GM21717 (cell line): ENCODE results near the gene SGTA.

ENCODE experiments used
- ATAC-seq: cut with Tn5 transposase; IDR thresholded peaks from one replicate; pipeline ENCODE4 v1.9.1; 2021; ENCODE audit warnings: mild to moderate bottlenecking, moderate library complexity; ENCODE audit not compliant: unreplicated experiment

SGTA gene

DNA sequence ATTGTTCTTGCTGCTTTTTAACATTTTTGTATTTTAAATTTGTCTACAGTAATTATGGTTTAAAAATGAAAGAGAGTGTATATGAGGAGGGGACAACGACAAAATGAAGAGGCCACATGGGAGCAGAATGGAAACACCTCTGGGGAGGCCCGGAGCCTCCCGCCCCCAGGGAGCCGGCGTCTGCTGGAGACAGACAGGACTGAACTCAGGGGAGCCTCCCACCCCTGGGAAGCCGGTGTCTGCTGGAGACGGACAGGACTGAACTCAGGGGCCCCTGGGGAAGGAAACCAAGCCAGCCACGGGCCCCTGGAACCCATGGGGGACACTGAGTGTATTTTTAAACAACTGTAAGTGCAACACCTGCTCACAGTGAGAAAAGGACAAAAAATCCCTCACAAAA lies 26.6 kb downstream of the SGTA start:
- no peak for ATAC-seq

DNA sequence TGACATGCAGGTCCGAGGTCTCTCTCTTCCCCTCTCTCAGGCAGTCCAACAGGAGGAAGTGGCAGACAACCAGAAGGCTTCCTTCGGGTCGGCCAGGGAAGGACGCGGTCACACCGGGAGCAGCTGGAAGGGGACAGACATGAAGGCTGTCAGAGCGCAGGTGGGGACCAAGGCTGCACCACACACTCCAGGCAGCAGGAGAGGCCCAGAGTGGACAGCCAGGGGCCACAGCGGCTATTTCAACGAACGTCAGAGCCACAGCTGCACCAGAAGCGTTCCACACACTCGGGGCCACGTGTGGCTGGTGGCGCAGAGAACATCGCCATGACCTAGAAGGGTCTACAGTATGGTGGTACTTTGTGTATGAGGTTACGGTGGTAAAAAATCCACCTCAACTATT lies 27.3 kb downstream of the SGTA start:
- no peak for ATAC-seq

DNA sequence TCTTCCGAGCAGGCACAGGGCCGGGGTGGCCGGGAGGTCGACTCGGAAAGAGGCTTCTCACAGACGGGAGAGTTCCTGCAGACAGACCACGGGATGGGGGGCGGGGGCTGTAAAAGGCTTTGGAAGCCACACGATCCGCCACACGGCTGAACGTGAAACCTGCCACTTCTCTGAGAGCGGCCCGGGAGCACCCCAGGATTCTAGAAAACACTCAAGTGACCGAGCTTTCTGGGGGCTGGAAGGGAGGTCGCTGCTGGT lies 27.7 kb downstream of the SGTA start:
- no peak for ATAC-seq

DNA sequence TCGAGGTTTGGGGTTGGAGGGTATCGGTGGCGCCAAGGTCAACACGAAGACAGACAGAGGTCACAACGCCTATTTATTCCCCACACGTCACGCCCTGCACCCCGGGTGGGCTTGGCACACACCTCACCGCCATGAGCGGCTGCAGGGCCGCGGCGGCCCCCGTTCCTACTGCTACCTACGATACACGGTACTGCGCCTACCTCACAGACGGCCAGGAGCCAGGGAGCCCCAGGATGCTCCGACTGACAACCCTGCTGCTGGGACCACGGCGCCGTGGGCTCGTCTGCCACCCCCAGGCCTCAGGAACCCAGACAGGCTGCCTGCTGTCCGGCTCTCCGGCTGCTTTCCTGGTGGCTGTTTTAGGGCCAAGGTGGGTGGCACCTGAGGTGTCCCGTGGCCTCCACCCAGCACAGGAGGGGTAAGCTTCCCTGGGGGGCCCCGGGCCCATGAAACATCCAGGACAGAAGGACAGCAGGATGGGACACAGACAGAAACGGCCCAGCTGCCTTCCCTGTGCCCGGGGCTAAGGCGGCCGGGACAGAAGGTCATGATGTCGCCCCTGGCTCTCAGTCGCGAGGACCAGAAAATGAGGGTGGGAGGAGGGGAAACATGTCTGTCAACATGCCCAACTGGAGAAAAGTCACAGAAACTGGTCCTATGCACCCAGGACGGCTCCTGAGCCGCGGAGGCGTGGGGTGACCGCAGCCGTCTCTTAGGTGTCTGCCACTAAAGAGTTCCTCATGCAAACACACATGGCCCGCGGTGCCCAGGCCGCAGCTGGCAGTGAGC lies 28.2 kb downstream of the SGTA start:
- ATAC-seq: no peak

DNA sequence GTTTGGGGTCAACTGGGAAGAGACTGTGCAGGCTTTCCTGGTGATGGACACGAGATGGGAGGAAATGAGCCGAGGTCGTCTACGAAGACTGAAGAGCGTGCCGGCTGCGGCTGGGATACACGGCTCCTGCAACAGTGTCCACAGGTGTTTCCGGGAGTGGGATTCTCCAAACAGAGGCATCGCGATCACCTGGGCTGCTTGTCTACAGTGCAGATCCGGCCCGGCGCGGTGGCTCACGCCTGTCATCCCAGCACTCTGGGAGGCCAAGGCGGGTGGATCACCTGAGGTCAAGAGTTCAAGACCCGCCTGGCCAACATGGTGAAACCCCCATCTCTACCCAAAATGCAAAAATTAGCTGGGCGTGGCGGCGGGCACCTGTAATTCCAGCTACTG lies 31.6 kb downstream of the SGTA start:
- no peak for ATAC-seq

DNA sequence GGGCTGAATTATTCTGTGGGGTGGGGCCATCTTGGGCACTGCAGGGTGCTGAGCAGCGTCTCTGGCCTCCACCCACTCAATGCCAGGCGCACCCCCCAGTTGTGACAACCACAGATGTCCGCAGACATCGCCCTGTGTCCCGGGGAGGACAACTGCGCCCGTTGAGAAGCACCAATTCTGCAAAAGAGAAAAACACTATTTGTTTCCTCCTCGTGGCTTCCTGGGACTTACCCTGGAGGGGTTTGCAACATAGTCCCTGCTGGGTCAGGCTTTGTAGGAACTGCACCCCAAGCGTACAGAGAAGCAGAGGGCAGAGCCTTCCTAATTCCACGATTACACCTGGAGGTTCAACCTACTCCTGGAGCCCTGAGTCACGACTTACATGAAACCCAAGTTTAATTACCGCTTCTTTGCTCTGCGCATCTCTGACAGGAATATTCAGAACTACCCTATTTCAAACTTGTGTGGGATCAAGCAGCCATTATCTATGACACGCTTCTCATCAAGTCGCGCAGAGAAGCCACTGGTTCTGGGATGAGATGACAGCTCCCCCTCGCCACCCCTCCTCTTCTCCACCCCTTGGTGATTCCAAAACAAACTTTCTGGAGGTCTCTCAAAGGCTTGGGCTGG lies 32.1 kb downstream of the SGTA start:
- ATAC-seq: no peak

DNA sequence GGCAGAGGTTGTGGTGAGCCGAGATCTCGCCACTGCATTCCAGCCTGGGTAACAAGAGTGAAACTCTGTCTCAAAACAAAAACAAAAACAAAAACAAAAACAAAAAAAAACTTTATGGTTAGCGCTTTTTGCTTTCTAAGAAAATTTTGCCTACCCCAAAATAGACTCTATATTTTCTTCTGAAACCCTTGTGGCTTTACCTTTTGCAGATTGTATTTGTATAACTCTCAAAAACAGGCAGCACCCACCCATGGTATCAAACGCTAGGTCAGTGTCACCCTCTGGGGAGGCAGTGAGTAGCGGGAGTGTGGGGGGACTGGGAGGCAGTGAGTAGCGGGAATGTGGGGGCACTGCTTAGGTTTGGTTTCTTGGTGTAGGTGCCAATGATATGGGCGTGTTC lies 35.7 kb downstream of the SGTA start:
- ATAC-seq: no peak

DNA sequence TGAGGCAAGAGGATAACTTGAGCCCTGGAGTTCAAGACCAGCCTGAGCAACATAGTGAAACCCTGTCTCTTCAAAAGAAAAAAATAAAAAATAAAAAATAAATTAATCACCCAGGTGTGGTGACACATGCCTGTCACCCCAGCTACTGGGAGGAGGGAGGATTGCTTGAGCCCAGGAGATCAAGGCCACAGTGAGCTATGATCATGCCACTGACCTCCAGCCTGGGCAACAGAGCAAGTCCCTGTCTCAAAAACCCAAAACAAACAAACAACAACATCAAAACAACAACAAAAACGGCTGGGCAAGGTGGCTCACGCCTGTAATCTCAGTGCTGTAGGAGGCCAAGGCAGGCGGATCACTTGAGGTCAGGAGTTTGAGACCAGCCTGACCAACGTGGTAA lies 39.0 kb downstream of the SGTA start:
- ATAC-seq: no peak

DNA sequence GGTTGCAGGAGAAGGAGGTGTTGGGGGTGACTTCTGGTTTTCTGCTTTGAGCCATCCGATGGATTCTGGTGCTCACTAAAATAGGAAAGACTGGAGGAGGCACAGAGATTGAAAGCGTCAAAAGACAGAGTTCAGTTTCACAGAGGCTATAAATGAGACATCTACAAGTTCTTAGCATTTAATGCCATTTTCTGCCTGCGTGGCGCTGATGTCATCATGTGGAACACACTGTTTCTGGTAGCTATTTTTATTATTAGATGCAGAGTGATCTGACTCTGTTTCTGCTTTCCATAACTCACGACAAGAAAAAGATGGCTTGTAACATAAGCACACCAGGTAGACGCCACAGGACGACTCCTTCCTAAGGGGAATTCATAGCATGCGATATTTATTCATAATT lies 40.0 kb downstream of the SGTA start:
- no peak for ATAC-seq

DNA sequence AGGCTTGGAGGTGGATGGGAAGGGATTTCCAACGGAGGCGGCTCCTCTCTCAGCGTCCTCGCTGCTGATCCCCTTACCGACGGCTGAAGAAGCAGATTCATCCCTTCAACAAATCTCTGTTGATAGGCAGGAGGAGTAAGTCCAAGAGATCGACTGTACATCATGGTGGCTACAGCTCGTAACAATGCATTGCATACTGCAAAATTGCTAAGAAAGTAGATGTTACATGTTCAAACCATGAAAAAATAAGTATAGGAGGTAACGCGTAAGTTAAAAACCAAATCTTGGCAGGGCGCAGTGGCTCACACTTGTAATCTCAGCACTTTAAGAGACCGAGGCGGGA lies 42.8 kb downstream of the SGTA start:
- no peak for ATAC-seq

DNA sequence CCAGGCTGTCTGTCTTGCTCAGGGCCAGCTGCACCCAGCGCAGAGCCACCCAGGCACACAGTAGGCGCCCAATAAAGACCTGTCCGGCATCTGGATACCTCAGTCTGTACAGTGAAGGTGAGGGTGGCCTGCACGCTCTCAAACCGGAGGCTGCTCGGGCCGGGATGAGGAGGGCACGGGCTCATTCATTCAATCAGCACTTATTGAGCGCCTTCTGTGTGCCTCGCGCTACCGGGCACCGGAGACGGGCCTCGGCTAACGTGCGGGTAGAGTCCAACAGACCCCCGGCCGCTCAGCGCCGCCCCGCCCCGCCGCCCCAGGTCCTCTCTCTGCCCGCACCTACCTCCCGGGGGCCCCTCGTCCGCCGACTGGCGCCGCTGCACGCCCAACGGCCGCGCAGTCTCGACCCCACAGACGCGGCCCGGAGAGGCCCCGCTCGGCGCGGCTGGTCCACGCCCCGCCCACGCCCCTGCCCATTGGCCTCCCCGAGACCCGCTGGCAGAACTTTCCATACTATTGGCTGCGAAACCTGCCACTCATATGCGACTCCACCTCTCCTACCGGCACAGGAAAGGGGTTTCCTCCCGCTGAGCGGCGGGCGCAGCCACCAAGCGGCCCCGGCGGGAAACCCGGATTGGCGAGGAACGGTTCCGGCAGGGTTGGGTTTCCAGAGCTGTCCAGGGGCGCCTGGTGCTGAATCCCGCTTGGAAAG lies 43.3 kb downstream of the SGTA start, which contains the start of gene SLC39A3:
Gene SLC39A3 (minus strand): TSS at position 416 of the 712 bp plus-strand sequence. CDS start 2,760 bp downstream, outside the sequence.
- peak; percentile 76 for ATAC-seq

DNA sequence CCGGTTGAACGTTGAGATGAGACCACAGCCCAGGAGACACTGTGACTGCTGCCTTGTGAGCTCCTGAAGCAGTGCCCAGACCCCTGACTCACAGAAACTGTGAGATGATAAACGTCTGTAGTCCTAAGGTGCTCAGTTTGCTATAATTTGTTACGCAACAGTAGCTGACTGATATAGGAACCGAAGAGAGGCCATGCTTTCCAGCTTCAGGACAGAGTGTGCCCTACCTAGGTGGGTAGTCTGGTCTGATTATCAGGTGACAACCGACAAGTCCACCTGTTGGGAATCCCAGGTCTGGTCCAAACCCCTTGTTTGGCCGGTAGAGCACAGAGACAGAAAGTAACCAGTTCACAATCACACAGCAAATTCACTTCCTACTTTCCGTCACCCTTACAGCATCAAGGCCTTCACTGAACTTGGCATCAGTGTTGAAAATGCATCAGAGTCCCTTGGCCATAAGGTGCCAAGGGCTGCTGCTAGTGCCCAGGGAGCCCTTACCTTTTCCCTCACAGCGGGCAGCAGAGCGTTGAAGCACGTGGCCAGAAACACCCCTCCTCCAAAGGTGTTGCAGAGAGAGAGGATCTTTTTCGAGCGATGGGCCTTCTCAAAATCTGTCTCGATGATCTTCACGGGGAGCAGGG lies 46.4 kb downstream of the SGTA start:
- ATAC-seq: no peak

DNA sequence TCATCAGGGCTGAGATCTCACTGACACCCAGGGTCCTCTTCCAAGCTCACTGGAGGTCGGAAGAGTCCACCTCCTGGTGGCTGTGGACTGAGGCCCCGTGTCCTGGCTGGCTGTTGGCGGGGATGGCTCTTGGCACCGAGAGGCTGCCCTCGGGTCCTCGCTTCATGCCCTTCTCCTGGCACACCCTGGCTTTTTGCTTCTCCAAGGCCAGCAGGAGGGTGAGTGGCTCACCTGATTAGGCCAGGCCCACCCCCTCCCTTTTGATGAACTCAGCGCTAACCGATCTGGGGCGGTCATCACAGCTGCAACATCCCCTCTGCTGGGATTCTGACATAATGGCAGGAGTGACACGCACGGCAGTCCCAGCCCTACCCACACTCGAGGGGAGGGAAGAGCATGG lies 47.7 kb downstream of the SGTA start:
- no peak for ATAC-seq

DNA sequence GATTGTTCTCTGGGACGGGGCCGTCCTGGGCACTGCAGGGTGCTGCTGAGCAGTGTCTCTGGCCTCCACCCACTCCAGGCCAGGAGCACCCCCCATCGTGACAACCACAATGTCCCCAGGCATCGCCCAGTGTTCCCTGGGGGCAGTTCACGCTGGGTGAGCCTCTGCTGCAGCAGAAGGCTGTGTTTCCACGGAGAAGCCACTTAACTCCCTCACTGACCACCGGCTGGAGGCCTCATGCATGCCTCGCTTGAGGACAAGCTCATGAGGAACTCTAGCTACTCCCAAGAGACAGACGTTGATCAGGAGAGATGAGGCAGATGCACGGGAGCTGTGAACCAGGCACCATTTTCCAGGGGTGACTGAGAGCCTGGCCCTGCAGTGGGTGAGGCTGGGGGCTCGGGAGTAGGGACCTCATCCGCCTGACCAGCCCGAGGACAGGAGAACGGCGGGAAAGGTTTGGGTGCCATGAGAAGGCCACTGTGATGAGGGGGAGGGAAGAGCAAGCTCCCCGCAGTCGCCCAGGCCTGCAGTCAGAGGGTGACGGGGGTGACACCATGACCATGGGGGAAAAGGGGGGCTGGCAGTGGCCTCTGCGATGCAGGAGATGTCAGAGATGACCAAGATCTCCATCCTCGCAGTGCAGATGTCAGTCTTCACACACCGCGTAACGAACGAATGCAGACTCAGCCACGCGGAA lies 48.3 kb downstream of the SGTA start:
- no peak for ATAC-seq

DNA sequence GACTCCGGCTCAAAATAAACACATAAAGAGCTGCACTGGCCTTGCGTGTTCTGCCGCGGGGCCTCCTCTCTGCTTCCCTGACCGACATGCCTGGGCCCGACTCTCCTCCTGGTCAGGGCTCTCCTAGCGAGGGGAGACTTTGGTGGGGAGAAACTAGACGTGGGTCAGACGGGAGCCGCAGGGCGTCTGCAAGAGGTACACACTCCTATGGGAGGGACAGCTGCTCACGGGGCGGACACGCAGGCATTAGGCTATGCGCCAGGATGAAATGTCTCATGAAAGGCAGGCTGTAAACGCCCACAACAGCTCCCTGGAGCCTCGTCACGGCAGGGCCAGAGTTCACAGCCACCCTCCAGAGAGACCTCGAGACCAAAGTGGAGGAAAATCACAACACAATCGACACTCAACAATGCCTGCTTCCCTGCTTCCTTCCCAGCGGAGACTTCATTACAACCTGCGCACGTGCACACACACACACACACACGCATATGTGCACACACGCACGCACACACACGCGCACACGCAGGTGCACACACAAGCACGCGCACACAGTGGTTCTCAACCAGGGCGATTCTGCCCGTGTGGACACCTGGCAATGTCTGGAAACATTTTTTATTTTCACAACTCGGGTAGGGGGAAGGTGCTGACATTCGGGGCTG lies 49.0 kb downstream of the SGTA start:
- ATAC-seq: no peak

DNA sequence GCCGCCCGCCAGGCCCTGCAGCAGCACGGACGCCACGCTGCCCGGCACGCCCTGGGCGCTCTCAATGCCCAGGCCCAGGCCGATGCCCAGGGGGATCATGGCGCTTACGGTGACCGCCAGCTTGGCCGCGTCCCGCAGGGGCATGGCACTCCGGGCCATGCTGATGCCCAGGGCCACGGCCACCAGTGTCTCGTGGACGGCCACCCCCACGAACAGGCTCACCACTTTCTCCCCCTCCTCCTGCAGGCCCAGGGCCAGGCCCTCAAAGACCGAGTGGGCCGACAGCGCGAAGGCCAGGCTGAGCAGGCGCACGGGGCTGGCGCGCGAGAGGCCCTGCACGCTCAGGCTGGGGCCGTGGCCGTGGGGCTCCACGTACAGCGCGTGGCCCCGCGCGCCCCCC lies 50.2 kb downstream of the SGTA start:
- no peak for ATAC-seq

DNA sequence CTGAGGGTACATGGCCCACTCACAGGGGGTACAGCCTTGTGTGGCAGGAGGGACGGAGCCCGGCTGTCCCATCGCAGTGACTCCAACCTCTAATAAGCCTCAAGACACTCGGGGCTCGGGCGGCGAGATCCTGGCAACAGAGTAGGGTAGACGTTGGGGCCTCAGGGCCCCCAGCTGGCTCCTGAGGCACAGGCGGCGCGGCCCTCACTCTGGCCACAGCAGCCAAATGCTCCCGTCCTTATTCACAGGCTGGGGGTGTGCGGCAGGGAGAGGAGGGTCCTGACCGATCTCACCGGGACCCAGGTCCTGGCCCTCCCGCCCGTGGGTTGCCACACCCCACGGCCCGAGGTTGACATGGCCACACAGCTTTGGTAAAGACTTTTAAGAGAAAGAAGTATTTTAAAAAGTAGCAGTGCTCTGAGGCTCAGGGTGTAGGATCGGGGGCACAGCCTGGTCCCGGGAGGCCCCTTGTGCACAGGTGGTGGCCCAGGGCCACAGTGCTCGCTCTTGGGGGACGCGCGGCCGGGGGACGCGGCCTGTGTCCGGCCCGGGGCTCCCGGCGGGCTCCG lies 50.8 kb downstream of the SGTA start:
- ATAC-seq: no peak

DNA sequence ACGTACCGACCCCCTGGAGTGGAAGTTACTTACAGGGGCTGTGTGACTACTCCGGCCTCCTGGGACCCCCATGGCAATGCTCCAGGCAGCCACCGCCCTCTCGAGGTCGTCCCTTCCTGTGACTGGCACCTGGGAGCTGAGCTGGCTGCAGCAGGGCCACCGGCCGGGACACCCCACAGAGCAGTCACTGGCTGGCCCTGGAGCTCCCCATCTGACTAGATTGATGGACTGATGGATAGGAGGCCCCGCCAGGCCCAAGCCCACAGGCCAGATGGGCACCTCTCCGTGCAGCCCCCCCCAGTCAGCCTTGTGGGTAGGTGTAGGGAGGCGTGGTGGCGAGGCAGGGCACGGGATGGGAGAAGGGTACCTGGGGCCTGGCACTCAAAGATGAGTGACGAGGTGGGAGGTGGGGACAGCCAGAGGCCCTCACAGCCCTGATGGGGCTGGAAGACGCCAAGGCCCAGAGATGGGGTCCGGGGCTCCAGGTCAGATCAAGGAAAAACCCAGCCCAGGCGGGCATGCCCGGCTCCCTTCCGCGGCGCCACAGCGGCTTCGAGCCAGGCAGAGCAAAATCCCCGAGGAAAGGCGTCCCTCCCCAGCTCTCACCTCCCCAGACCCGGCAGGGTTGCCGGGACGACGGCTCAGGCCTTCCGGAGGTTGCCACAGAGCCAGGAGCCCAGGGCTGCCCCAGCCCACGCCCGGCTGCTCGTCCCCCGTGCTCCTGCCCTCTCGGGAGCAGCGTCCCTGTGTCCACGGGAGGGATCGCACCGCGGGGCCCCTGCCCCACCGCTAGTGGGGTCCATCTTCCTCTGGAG lies 51.7 kb downstream of the SGTA start:
- no peak for ATAC-seq

DNA sequence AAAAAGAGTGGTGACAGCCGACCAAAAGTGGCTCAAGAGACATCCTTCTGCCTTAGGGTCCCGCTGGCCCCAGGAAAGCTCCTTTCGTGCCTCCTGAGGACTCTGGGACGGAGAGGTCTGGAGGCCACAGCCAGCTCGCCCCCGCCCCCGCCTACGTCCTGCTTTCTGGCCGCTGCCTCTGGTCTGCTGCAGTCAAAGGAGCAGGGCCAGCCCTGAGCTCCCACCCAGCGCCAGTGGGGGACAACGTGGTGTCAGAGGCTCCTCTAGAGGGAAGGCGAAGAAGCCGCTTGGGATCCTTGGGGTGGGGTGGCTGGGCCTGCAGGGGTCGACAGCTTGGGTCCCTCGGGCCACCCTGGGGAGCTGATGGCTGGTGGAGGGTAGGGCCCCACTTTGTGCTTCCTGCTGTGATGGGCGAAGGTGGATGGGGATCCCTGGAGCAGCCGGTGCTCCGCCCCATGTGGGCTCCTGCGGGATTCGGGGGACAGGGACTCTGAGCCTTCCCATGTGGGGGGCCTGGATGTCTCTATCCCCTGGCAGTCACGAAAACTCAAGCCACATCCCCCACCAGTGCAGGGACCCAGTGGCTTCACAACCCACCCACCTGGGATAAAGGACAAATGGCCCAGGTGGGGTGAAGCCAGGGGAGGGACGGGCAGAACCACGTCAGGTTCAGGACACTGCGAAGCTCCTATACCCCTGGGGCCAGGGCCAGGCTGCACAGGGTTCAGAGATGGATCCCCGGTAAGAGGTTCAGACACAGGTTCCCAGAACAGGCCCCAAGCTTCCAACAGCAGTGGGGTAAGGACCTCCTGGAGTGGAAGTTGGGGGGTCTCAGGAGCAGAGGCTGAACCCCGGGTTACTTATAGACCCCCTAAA lies 52.9 kb downstream of the SGTA start:
- no peak for ATAC-seq
